Dedifferentiated amniotic fluid mesenchymal stem cell (primary cell): ENCODE data around the gene EPHA4.

Source experiments
- DNase-seq: peaks from one replicate; pipeline ENCODE4 v3.0.0-alpha.2; 2016; ENCODE audit errors: extremely low spot score

The EPHA4 gene

DNA sequence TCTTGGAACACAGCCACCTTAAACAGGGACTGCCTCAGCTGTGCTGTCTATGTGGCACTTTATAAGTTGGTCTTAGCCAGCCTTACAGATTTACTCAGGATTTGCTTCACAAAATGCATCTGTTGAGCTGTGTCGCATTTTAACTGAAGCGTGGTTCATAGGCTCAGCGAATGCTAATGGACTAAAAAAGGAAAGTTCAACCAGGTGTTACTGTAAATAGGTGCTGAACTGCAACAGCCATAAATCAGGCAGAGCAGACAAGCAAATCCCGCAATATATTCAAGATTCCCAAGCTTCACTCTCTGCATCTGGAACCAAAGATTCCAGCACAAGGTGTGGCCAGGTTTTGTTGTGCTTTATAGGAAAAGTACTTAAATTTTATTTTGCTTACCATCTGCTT is 130.0 kb downstream of the EPHA4 start:
- DNase-seq, result no peak

DNA sequence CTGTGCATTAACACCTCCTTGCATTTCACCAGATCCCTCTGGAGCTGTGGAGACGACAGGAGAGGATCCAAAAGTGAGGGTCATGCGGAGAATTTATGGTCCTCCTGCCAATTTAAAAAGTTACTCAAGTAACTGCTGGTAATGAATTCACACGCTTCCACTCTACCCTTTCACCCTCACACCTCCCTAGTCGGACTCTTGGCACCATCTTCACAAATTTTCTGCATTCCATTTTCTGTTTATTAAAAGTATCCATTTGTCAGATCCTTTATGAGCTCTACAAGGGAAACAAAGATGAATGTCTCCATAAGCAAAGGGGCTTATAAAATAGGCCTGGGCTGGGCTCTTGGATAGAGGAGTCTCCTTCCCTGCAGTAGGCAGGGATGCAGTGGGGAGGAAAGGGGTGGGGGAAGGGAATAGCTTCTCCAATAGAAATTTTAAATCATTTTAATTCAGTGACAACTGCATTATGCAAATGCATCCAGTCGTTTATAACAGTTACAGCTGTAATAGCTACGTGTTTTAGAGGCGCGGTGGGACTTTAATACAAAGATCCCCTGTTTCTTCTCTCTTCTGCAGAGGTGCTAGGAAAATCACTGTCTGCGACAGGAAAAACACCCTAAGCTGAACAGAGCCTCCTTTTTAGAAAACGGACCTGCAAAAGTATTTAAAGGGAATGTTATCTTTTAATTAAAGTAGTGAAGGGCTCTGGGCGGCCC is 132.2 kb downstream of the EPHA4 start:
- no peak for DNase-seq

DNA sequence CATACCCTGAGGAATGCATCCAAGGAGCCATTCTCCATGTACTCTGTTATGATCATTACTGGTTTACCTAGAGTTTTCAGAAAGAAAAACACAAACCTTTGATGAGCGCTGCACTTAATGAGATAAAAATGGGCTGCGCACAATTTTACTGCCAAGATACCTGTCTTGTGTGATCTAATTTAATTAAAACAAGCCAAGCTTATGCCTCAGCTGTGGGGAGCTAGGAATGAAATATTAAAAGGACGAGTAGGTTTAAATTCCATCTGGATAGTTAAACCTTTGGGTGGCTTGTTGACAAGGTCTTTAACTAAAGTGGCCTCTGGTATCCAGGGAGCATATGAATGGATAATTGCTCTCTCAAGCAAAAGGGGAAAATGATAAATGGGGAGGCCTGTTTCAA is 135.0 kb downstream of the EPHA4 start:
- DNase-seq, result no peak

DNA sequence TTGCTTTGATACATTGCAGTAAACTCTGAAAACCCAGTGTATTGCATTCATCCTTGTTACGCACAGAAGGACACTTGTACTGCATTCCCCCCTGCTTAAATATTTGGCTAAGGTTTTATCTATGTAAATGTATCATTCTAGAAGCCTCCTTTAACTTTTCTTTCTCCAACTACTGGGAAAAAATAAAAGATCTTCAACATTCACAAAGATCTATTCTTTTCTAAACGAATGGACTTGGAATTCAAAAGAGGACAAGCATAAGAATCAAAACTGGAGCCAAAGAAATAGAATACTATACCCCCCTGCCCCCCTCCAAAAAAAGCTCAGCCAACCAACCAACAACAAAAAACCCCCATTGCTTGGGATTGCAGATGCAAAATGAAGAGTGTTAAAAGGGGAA is 136.9 kb downstream of the EPHA4 start:
- DNase-seq, result no peak

DNA sequence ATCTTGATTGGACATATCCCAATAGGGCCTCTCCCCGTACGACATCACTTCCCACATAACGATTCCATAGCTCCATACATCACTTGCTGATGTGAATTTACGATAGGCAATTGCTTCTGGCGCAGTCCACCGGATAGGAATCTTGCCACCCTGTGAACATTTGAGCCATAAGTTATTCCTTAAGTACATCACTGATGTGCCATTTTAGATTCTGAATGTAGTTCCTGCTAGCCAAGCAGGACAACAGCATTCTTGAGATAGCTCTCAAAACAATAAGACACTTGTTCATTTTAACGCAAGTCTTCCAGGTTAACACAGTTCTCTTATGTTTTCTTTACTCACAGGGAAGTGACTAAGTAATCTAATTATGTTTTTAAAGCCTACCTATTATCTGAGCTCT is 138.0 kb downstream of the EPHA4 start:
- no peak for DNase-seq

DNA sequence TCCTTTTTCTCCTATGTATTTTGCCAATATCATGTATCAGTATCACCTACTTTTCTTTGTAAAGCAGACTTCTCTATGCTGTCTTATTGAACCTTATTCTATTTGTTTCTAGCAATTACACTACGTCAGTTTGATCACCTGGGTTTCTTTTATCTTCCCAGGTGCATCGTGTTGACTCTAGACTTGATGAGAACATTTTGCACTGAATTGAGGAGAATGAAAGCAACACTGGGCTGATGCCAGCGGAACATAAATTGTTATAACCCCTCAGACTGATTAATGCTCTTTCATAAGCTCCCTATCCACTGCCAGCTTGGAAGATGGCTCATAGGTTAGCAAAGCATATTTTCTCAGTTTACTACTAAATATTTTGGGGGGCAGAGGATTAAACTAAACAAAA is 140.6 kb downstream of the EPHA4 start:
- DNase-seq, result no peak

DNA sequence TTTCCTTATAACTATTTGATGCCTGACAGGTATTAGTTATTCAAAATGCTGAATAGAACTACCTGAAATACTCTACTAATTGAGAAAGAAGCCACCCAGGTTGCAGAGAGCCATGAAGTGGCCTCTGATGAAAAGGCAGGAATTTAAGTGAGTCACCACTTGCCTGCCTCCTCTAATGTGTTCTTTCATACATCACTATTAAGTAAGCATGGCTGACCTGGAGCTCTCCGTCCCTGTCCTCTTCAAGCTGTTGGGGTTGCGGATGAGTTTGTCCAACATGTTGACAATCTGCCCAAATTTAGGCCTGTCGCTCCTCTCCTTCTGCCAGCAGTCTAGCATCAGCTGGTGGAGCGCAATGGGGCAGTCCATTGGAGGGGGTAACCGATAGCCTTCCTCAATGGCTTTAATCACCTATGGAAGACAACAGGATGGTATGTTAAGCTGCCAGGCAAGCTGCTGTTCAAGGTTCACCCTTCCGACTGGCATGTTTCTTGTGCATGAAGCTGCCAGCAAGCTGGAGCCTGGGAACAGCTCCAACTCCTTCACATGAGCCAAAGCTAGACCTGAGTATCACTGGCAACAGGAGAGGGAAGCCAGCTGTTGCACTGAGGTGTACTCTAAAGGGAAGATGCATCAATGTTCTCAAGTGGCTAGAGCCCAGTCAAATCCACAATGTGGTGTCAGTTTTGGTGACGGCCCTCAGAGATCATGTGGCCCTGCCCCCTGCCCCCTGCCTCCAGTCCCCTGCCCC is 142.2 kb downstream of the EPHA4 start:
- DNase-seq, result no peak

DNA sequence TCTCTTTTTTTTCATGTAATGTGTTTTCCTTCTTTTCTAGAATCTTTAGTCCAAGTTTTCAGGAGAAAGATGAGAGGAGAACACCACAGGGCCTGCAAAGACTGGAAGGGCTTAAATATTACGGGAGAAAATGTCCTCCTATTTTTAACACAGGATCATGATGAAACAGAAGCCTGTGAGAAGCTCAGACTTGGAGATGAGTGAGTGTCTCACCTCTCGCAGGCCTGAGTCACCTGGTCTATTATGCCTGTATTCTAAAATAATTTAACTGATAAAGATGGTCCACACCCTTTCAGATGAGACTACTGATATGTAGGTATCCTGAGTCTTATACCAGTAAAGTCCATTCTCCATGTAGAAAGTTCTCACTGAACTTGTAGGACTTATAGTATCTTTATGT is 143.2 kb downstream of the EPHA4 start:
- DNase-seq, result no peak

DNA sequence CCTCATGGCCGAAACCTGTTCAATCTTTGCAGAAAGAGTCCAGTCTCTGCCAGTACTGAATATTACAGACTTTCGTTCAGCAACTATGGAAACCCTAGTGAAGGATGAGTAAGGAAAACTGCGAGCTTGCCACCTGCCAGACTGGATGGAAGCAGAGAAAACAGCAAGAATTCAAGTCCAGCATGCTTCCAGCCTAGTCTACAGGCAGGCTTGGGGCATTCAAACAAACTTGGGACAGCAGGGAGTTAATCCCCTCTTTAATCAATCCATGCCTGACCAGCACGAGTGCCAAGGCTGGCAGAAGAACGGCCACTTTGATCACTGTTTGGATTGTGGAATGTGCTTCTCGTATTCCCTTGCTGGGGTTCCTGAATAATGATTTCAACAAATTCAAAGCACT is 145.2 kb downstream of the EPHA4 start:
- no peak for DNase-seq

DNA sequence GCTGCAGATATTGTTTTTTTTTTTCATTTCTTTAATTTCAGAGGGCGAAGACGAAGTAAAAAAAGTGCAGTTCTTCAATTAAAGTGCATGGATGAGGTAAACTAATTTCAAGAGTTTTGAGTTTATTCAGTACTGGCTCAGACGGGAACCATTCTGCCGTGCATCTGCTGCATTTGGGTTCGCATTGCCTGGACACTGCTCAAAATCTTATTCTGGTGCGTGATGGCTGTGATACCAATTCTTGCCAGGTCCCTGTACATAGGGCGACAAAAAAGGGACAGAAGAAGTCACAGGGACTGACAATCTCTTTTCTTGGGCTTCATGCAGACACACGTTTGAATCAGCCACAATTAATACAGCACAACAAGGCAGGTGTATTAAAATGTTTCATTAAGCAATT is 146.2 kb downstream of the EPHA4 start:
- DNase-seq, result no peak

DNA sequence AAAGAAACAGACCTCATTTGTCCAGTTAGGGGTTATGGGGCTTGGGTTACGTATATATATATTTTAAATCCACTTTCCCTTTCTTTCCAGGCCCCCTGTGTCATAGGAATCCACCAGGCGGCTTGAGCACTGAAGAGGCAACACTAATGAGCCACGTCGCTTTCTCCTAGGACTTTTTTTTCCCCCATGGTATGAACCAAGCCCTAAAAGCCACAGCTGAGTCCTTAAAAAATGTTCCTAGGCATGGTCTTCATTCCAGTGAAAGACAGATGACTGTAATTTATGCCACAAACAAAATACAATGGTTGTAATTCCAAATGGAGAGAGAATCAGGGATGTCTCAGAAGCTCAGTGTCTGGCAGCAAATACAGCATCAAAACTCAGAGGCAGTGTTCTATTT is 146.8 kb downstream of the EPHA4 start:
- DNase-seq, result no peak

DNA sequence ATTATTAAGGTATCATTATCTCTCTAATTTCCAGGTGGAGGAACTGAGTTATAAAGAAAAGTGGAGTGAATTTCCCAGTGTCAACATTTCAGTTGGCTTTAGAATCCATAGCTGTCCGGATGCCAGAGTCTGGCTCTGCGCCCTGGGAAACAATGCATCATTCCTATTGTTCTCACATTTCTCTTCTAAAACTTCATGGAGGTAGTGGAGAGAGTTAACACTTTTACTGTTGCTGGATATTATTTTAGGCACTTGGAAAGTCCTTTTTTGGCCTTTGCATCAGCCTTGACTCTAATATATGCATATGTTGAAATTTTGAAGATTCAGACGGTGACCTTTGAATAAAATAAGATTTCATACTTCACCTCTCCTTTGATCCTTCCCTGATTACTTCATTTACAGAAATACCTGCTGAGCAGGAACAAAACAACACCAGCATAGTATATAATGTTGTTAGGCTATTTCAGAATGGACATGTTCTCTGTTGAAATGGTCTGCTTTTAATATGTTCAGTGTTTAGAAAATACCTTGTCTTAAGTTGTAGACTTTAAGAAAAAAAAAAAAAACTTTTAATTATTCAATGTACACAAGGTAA is 148.8 kb downstream of the EPHA4 start:
- DNase-seq, result no peak

DNA sequence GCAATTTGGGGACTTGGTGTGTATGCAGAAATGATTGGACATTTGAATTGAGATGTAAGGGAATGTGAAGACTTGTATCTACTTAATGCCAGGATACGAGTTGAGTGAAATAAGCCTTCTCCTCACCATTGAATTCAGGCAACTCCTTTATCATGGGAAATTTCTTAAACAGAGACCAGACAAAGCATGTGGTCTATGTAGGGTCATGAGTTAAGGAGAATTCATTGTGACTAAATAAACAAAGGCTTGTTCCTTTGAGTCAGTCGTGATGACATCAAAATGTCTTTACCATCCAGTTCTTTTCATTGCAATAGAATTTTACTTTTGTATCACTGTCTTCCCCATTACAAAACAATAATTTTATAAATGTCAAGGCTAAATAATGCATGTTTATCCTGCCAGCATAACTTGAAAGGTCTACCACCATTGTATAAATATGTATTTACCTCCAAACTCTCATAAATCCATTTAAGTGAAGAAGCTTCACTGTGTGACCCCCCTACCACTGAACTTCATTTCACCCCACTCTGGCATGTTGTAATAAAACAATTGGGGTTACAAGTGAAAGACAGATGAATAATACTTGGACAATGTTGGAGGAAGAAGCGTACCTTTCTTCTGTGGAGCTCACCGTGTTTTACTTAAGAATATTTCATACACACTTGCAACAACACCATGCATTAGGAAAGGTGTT is 149.4 kb downstream of the EPHA4 start:
- no peak for DNase-seq

DNA sequence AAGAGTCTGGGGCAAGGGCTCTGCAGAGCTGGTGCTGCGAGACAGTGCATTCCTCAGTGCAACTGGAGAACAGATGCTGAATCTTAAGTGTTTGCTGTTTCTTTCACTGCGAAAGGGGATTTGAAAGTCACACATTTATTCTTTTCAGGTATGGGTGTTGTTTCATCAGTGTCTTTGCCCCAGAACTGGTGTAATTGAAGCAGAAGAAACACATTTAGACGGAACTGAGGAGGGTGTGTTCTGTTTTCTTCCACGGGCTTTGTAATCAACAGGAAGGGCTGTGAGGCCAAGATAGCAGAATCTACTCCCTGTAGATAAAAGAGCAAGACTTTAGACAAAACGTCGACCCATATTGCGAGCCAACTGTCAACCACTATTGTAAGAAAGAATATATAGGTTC is 151.9 kb downstream of the EPHA4 start:
- DNase-seq, result no peak

DNA sequence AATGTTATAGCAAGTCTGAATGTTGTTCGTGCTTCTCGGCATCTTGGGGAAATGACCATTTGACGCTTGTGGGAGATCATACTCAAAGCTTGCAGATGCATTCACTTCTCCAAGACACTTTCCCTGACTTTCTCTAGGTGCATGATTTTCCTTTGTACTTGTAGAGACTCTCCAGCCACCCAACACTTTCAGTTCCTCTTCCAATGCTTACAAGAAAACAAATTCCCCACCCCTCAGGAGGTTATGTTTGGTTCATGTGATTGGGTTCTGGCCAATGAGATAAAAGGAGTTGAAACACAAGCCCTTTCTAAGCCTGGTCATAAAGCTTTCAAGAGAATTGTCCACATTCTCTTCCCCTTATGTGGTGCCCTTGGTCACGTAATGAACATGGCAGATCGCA is 156.3 kb downstream of the EPHA4 start:
- no peak for DNase-seq

DNA sequence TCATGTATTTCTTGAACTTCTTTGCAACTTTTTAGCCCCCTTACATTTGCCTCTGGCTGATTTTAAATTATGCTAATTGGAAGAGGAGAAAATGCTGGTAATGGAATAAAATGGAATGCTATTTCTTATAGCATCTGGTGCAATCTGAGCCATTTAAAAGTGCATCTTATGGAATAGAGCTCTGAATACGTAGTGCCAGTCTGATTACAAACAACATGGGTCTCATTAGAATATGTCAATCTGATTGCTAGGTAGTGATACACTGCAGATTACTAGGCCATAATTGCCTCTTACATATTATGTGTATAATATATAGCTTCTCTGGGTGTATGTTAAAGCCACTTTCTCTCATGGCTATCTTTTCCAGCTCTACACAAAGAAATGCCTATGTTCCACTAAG is 159.1 kb downstream of the EPHA4 start:
- no peak for DNase-seq

DNA sequence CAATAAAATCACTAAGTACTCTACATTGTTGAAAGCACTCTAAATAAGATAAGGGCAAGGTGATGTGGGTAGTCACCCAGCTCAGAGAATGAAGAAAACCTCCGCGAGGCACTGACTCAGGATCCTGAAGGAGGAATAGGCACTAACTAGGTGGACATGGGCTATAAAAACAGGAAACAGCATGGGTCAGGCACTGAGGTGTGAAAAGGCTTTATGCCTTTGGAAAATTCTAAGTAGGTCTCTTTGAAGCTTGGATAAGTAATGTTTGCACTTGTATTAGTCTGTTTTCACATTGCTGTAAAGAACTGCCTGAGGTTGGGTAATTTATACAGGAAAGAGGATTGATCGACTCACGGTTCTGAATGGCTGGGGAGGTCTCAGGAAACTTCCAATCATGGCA is 161.6 kb downstream of the EPHA4 start:
- DNase-seq, result no peak

DNA sequence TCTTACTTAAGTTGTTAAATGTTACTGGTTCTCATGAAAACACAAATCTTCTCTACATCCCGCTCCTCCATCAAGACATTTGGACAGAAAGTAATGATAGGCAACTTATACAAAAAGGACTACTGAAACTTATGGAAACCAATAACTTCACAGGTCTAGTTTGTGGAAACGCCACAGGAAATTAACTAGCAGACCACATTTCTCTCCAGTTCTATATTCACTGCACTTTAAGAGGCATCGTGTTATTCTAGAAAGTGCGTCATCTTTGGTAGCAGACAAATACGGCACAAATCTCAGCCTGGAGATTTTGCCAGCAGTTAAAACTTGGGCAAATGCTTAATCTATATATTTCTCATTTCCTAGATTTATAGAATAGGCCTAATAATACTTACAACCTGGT is 164.3 kb downstream of the EPHA4 start:
- no peak for DNase-seq

DNA sequence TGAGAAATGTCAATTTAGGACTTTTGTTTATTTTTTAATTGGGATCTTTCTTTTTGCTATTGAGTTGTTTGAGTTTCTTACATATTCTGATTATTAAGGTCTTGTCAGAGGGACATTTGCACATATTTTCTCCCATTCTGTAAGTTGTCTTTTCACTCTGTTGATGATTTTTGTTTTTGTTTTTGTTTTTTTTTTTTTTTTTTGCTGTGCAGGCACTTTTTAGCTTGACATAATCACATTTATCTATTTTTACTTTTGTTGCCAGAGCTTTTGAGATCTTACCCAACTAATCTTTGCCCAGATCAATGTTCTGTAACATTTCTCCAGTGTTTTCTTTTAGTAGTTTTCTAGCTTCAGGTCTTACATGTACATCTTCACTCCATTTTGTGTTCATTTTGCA is 166.6 kb downstream of the EPHA4 start:
- no peak for DNase-seq

DNA sequence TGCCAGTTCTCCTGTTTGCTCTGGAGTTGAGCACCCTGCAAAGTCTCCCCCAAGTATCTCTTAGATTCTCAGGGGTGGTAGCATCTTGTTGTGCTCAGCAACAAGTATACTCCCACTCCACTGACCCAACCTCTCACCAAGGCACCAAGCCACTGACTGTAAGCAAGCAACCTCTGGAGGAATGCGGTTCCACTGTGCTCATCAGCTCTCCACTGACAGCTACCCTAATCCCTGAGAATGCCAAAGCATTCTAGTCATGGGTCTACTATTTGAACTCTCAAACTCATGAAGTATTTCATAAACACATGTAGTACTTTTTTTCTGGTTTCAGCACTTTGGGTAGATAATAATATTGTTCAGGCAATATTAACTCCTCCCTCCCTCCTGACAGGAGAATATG is 170.0 kb downstream of the EPHA4 start:
- DNase-seq, result peak; percentile 76

DNA sequence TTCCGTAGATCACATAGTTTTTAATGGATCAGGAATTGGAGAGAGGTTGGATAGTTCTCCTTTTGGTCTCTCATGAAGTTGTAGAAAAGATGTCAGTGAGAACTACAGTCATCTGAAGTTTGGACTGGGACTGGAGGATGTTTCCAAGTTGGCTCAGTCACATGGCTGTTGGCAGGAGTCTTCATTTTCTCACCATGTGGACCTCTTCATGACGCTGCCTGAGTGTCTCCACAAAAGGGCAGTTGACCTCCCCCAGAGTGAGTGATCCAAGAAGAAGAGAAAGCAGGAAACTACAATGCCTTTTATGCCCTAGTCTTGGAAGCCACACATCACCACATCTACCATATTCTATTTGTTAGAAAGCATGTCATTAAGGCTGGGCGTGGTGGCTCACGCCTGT is 171.7 kb downstream of the EPHA4 start:
- DNase-seq, result no peak

DNA sequence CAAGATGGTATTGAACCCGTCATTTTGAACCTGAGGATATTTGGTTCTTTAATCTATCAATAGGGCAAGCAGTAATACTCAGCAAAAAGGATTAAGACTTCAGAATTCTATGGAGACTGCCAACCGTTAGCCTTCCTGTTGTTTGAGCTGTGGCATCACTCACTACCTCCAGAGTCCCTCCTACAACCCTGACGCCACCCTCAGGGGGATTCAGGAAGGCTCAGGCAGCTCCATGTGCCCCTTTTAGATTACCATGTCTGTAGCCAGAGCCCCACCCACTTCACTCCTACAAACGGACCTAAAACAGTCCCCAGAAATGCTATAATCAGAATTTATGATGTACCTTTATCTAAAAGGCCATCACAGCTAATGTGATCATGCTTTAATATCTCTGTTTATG is 172.9 kb downstream of the EPHA4 start:
- DNase-seq, result no peak

DNA sequence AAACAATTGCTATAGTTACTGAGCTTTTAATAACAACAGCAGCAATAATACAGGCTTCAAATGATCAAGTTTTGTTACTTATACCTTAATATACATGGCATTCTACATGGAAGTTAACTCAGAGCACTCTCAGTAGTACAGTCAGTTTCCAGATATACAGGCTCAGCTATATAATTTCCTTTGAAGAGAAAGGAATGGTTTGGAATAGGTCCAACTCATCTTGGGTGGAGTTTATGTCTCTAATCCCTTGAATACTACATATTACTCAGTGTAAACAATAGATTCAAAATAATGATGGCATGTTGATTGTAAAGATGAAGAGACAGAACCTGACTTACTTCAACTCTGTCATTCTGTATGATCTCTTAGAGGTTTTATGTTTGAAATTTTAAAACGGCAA is 174.9 kb downstream of the EPHA4 start:
- peak; percentile 42 for DNase-seq
